Psoas muscle (tissue), 8 donors: Measurements from ENCODE around the gene ZNF766. TPM values are rescaled to one million over a fixed set of nuclear protein-coding genes. Genes with fewer than 3 reads are reported as not detected.
"Not testable (repeated sequence)": the region's sequence is repeated elsewhere in the genome, so short reads cannot be mapped to it uniquely, and the experiment has no call there.

ENCODE experiments used
- ATAC-seq, 4 donors: fragments of 200-7000 bp; cut with Tn5 transposase; one replicate each; pipeline ENCODE4 v1.9.1; 2020; ENCODE audit warnings: moderate library complexity in 3 of 4, mild to moderate bottlenecking in 2 of 4
- DNase-seq, 2 donors: peaks; one replicate each; pipeline ENCODE4 v3.0.0-alpha.2; 2020
- H3K27ac ChIP-seq: fragments of 200-600 bp; one replicate; pipeline ENCODE4 v1.8.0; 2022
- H3K27me3 ChIP-seq, 3 donors: fragments of 200-600 bp in 1 of 3; one replicate each; pipeline versions ENCODE4 v1.6.1 to v1.8.0; 2013 to 2022; ENCODE audit warnings: low read length in 2 of 3, mild to moderate bottlenecking in 2 of 3, moderate library complexity in 1 of 3; ENCODE audit not compliant: insufficient read depth in 3 of 3
- H3K36me3 ChIP-seq, 2 donors: fragments of 200-600 bp in 1 of 2; one replicate each; pipeline versions ENCODE4 v1.6.1 to v1.8.0; 2013 to 2022; ENCODE audit warnings: low read depth in 1 of 2, mild to moderate bottlenecking in 1 of 2, moderate library complexity in 1 of 2; ENCODE audit not compliant: insufficient read depth in 1 of 2
- H3K4me1 ChIP-seq: fragments of 200-600 bp; one replicate; pipeline ENCODE4 v1.8.0; 2022
- H3K4me3 ChIP-seq: fragments of 200-600 bp; one replicate; pipeline ENCODE4 v1.8.0; 2022; ENCODE audit warnings: mild to moderate bottlenecking
- H3K9me3 ChIP-seq: fragments of 200-600 bp; one replicate; pipeline ENCODE4 v1.8.0; 2022
- CTCF ChIP-seq: fragments of 200-600 bp; IDR thresholded peaks from one replicate; pipeline ENCODE4 v1.8.0; 2022; ENCODE audit warnings: antibody characterized with exemption
- WGBS, 3 donors: extraction: QIAGEN DNeasy Blood & Tissue Kit; methylation state at CpG; one replicate each; pipeline versions ENCODE4 v1.1.6 to v1.1.7; 2013; 5-methylcytosine and 5-hydroxymethylcytosine counted together
- intact Hi-C, 2 donors: fragments of 100-400 bp; cut with DNase I; formaldehyde crosslinking; loops; one replicate each; pipeline versions ENCODE4 v1.11.0 to v1.14.2; 2022
- polyA plus RNA-seq, 3 donors: library from polyadenylated mRNA; stranded (reverse); fragments of 200-250 nt; gene quantifications; one replicate each; pipeline ENCODE4 v1.2.3, GENCODE V29; 2013
- total RNA-seq, 4 donors: library from RNA; stranded (reverse); fragmentation: NEBNext Ultra II Directional in 2 of 4; extraction: Animal tissue kit (Norgen Biotek cat#: 25700) in 2 of 4; gene quantifications; one replicate each; pipeline versions ENCODE4 v1.2.1 to v1.2.4, GENCODE V29; 2021 to 2023
- donor health status: healthy with polysubstance abuse.
- donor health status: DM: no; HTN: no; CAD: no; lungs with moderate emphysema.
- donor health status: Bipolar disorder and iron deficiency.
- donor health status: healthy.
- donor health status: DM: yes; HTN: yes; CAD: no.
- donor health status: DM: no; HTN: no; CAD: no.
- donor health status: DM: no; HTN: no; CAD: no.
- donor health status: DM: yes; HTN: yes; CAD: no.

ZNF766 gene
- total and polyA plus RNA-seq, 7 donors: 3.6 to 10.7 (median 7.3) TPM

GRCh38 chr19:52237771-52238400, 31.5 kb upstream of the ZNF766 start:
- no peaks in the 10 kb centered on the region for H3K9me3 ChIP-seq
- H3K27me3 ChIP-seq: no peaks in the 10 kb centered on the region
- peak; percentile 96 for TF ChIP-seq CTCF
- WGBS, 3 donors: 14 to 16% (median 14%) methylated on average over 8 of the region's 8 CpGs
- no peak overlapping the region for H3K4me3 ChIP-seq
- no peaks in the 10 kb centered on the region for H3K4me1 ChIP-seq
- DNase-seq: peak; percentile 33 to 64
- H3K27ac ChIP-seq: no peak overlapping the region
- intact Hi-C loops: loop anchor here (1.0 to 10.0 kb wide), 2 partner anchors 53 to 99 kb away; partner anchors contain the start of gene ZNF616 (in 2 of the 2)
- no peaks in the 10 kb centered on the region for H3K36me3 ChIP-seq
- ATAC-seq: peak; percentile 76 to 87 (median 85)

- ATAC-seq: no peak
- intact Hi-C loops: loop anchor here in 1 of 2 donors (10.0 kb wide), 1 partner anchor 501 kb away; no protein-coding TSS in a partner anchor
These were observed 25.4 kb upstream of the ZNF766 start for GRCh38 chr19:52244021-52244420.

GRCh38 chr19:52248241-52248640, 21.1 kb upstream of the ZNF766 start:
- Histone ChIP-seq H3K9me3 (no peaks in the 10 kb centered on the region), H3K27ac (no peak overlapping the region), H3K36me3 (no peaks in the 10 kb centered on the region), H3K27me3 (no peaks in the 10 kb centered on the region), H3K4me1 (no peaks in the 10 kb centered on the region), H3K4me3 (no peak overlapping the region)
- peak in 3 of 4 donors; percentile 71 to 77 (median 76) for ATAC-seq
- peak; percentile 45 for TF ChIP-seq CTCF
- intact Hi-C loops: loop anchor here in 1 of 2 donors (10.0 kb wide), 1 partner anchor 497 kb away; no protein-coding TSS in a partner anchor
- WGBS, 3 donors: 3 to 7% (median 5%) methylated on average over 6 of the region's 6 CpGs
- DNase-seq: peak; percentile 43 to 79

More at GRCh38 chr19:52244021-52244420, 25.4 kb upstream of the ZNF766 start:
- Histone ChIP-seq H3K4me1 (no peaks in the 10 kb centered on the region), H3K27ac (no peak overlapping the region), H3K4me3 (no peak overlapping the region), H3K27me3 (no peaks in the 10 kb centered on the region), H3K36me3 (no peaks in the 10 kb centered on the region), H3K9me3 (no peaks in the 10 kb centered on the region)
- no peak for DNase-seq
- TF ChIP-seq CTCF: no peak
- WGBS, 3 donors: 67 to 82% (median 81%) methylated on average over 11 to 12 of the region's 12 CpGs

- ATAC-seq (no peak), DNase-seq (no peak)
- no peaks in the 10 kb centered on the region for H3K27me3 ChIP-seq
- no peak for TF ChIP-seq CTCF
- no peak overlapping the region for H3K4me3 ChIP-seq
- no peaks in the 10 kb centered on the region for H3K4me1 ChIP-seq
- no peaks in the 10 kb centered on the region for H3K36me3 ChIP-seq
- intact Hi-C loops: no loop called here
- 92 to 93% (median 92%) methylated on average over 5 of the region's 5 CpGs for WGBS, 3 donors
- H3K27ac ChIP-seq: no peak overlapping the region
- H3K9me3 ChIP-seq: no peaks in the 10 kb centered on the region
These were observed 11.0 kb upstream of the ZNF766 start for GRCh38 chr19:52258426-52258825.

GRCh38 chr19:52265556-52265955, 3.8 kb upstream of the ZNF766 start:
- WGBS, 3 donors: 87 to 95% (median 92%) methylated on average over 5 to 6 of the region's 6 CpGs
- ATAC-seq: not testable (repeated sequence)

More at GRCh38 chr19:52265556-52265955, 3.8 kb upstream of the ZNF766 start:
- H3K27ac ChIP-seq, H3K4me3 ChIP-seq, H3K9me3 ChIP-seq, intact Hi-C loops, H3K27me3 ChIP-seq, H3K36me3 ChIP-seq, H3K4me1 ChIP-seq, DNase-seq: not testable (repeated sequence)
